B cell (primary cell): ENCODE results near the gene FLII. TPM values are rescaled to one million over a fixed set of nuclear protein-coding genes. Genes with fewer than 3 reads are reported as not detected.

Experiments
- ATAC-seq: fragments of 200-7000 bp; cut with Tn5 transposase; one replicate; pipeline ENCODE4 v1.10.0; 2021; ENCODE audit warnings: low read depth, mild to moderate bottlenecking, moderate number of reproducible peaks, moderate library complexity
- CTCF ChIA-PET: fragments of 350-600 bp; sonication (Branson Sonifier 250); formaldehyde crosslinking; loops from one replicate; lab custom pipeline; 2021; ENCODE audit warnings: antibody characterized with exemption, inconsistent platforms; lab: Charles Lee
- POLR2A ChIA-PET: fragments of 350-600 bp; sonication (Branson Sonifier 250); formaldehyde crosslinking; loops from one replicate; lab custom pipeline; 2021; ENCODE audit warnings: antibody characterized with exemption; lab: Charles Lee
- DNase-seq: peaks from one replicate; pipeline ENCODE4 v3.0.0; 2013
- H2AFZ ChIP-seq: 2 replicates; pipeline ENCODE4 v1.6.1; 2012; ENCODE audit warnings: mild to moderate bottlenecking, low read depth, low read length; ENCODE audit not compliant: insufficient read depth, poor library complexity, severe bottlenecking
- H3K27ac ChIP-seq, 2 donors: 1 replicate in 1 of 2; 2 replicates in 1 of 2; pipeline ENCODE4 v1.5.1; 2012 to 2013; ENCODE audit warnings: low read length in 2 of 2, mild to moderate bottlenecking in 2 of 2, moderate library complexity in 1 of 2
- H3K27me3 ChIP-seq, 4 experiments: fragments of 200-600 bp in 1 of 4; sonication (generic) in 1 of 4; replicated peaks in 1 of 4; 1 replicate in 2 of 4; 2 replicates in 2 of 4; pipeline versions ENCODE4 v1.6.1 to v1.7.0; 2013 to 2016; ENCODE audit warnings: low read length in 3 of 4, mild to moderate bottlenecking in 2 of 4, mixed read lengths in 1 of 4, moderate library complexity in 1 of 4; ENCODE audit not compliant: insufficient read depth in 4 of 4, control insufficient read depth in 3 of 4; ENCODE audit errors: control extremely low read depth in 1 of 4
- H3K36me3 ChIP-seq, 2 experiments: replicated peaks in 1 of 2; 1 replicate in 1 of 2; 2 replicates in 1 of 2; pipeline versions ENCODE4 v1.6.1 to v1.7.1; 2013; ENCODE audit warnings: low read length in 1 of 2; ENCODE audit not compliant: insufficient read depth in 2 of 2, control insufficient read depth in 1 of 2; ENCODE audit errors: control extremely low read depth in 1 of 2, extremely low read depth in 1 of 2
- H3K4me1 ChIP-seq, 2 donors: fragments of 200-600 bp in 1 of 2; sonication (generic) in 1 of 2; 1 replicate in 1 of 2; 2 replicates in 1 of 2; pipeline versions ENCODE4 v1.5.1 to v1.6.1; 2013 to 2017; ENCODE audit warnings: low read length in 2 of 2; ENCODE audit not compliant: control insufficient read depth in 2 of 2, insufficient read depth in 2 of 2
- H3K4me2 ChIP-seq: replicated peaks from 2 replicates; pipeline ENCODE3; 2012; ENCODE audit warnings: mild to moderate bottlenecking, low read depth, low read length; ENCODE audit not compliant: poor library complexity, severe bottlenecking
- H3K4me3 ChIP-seq, 5 experiments: fragments of 200-600 bp in 1 of 5; sonication (generic) in 1 of 5; 1 replicate in 3 of 5; 2 replicates in 2 of 5; pipeline versions ENCODE4 v1.5.1 to v1.7.0; 2011 to 2016; ENCODE audit warnings: low read length in 4 of 5, mild to moderate bottlenecking in 4 of 5, low read depth in 2 of 5, control low read depth in 1 of 5, moderate library complexity in 1 of 5; ENCODE audit not compliant: insufficient read depth in 1 of 5; ENCODE audit errors: control extremely low read depth in 1 of 5, extremely low read depth in 1 of 5
- H3K79me2 ChIP-seq: fragments of 200-600 bp; sonication (generic); one replicate; pipeline ENCODE4 v1.6.0; 2016; ENCODE audit warnings: low read length; ENCODE audit not compliant: control insufficient read depth, insufficient read depth
- H3K9ac ChIP-seq: fragments of 200-600 bp; sonication (generic); 2 replicates; pipeline ENCODE4 v1.6.1; 2017; ENCODE audit warnings: mild to moderate bottlenecking, low read length, moderate library complexity
- H3K9me3 ChIP-seq, 3 donors: one replicate each; pipeline versions ENCODE4 v1.6.1 to v1.7.1; 2013; ENCODE audit warnings: low read length in 2 of 3; ENCODE audit not compliant: control insufficient read depth in 2 of 3, insufficient read depth in 1 of 3; ENCODE audit errors: control extremely low read depth in 1 of 3
- H4K20me1 ChIP-seq: 2 replicates; pipeline ENCODE4 v1.6.0; 2012; ENCODE audit warnings: mild to moderate bottlenecking, low read length; ENCODE audit not compliant: insufficient read depth, control insufficient read depth, poor library complexity, severe bottlenecking
- H3K27ac Mint-ChIP-seq: one replicate; pipeline ENCODE4 v1.8.0; 2021; ENCODE audit warnings: mixed read lengths
- H3K27me3 Mint-ChIP-seq: one replicate; pipeline ENCODE4 v1.8.0; 2021; ENCODE audit warnings: mixed read lengths
- H3K4me1 Mint-ChIP-seq: one replicate; pipeline ENCODE4 v1.8.0; 2021; ENCODE audit warnings: mixed read lengths
- H3K4me3 Mint-ChIP-seq: one replicate; pipeline ENCODE4 v1.8.0; 2021; ENCODE audit warnings: mixed read lengths
- H3K9me3 Mint-ChIP-seq: one replicate; pipeline ENCODE4 v1.8.0; 2022; ENCODE audit warnings: mixed read lengths; ENCODE audit not compliant: insufficient read depth
- EZH2 ChIP-seq: IDR thresholded peaks from 2 replicates; pipeline ENCODE4 v1.6.1; 2012; ENCODE audit warnings: borderline replicate concordance, low read depth, mild to moderate bottlenecking, moderate library complexity, low read length; ENCODE audit not compliant: insufficient read depth, poor library complexity, severe bottlenecking
- WGBS: methylation state at CpG from one replicate; pipeline ENCODE4 v1.1.5; 2013; ENCODE audit warnings: missing lambda C conversion rate; ENCODE audit not compliant: insufficient coverage; 5-methylcytosine and 5-hydroxymethylcytosine counted together
- intact Hi-C: fragments of 100-400 bp; cut with micrococcal nuclease; formaldehyde crosslinking; loops from one replicate; pipeline ENCODE4 v1.10.0; 2022
- polyA plus RNA-seq: library from polyadenylated mRNA; depleted of rRNA; stranded (reverse); fragments of >200 nt; gene quantifications from 2 replicates; pipeline ENCODE4 v1.2.3, GENCODE V29; 2012
- total RNA-seq, 2 donors: library from RNA; stranded (reverse); fragments of 120-200 nt in 1 of 2; gene quantifications; 1 replicate in 1 of 2; 2 replicates in 1 of 2; pipeline versions ENCODE4 v1.2.3 to v1.2.4, GENCODE V29; 2013 to 2022
- TF ChIP-seq, protein P1 (sequence below): fragments of 200-600 bp; IDR thresholded peaks from one replicate; pipeline ENCODE4 v1.8.0; 2022; ENCODE audit warnings: antibody characterized with exemption, mild to moderate bottlenecking

The FLII gene
- total and polyA plus RNA-seq, 2 donors (not counting 1 experiment from before 2014, with no cell fraction given), result 357 to 531 TPM

GRCh38 chr17:18267927-18268711, 9.6 kb upstream of the FLII start:
- Mint-ChIP-seq H3K27ac (no peak overlapping the region), H3K4me1 (no peaks in the 10 kb centered on the region), H3K9me3 (no peaks in the 10 kb centered on the region), H3K4me3 (no peak overlapping the region), H3K27me3 (no peaks in the 10 kb centered on the region)
- Histone ChIP-seq H3K4me2 (no peak overlapping the region), H3K27me3 (no peaks in the 10 kb centered on the region), H4K20me1 (no peaks in the 10 kb centered on the region), H3K79me2 (peaks cover 5% of the 10 kb centered on the region), H2AFZ (no peak overlapping the region), H3K4me1 (no peaks in the 10 kb centered on the region), H3K27ac (no peak overlapping the region), H3K9ac (no peak overlapping the region), H3K4me3 (no peak overlapping the region), H3K9me3 (no peaks in the 10 kb centered on the region), H3K36me3 (peaks cover 0 to 27% of the 10 kb centered on the region in 2 experiments)
- TF ChIP-seq EZH2, result no peak
- TF ChIP-seq, protein P1, sequence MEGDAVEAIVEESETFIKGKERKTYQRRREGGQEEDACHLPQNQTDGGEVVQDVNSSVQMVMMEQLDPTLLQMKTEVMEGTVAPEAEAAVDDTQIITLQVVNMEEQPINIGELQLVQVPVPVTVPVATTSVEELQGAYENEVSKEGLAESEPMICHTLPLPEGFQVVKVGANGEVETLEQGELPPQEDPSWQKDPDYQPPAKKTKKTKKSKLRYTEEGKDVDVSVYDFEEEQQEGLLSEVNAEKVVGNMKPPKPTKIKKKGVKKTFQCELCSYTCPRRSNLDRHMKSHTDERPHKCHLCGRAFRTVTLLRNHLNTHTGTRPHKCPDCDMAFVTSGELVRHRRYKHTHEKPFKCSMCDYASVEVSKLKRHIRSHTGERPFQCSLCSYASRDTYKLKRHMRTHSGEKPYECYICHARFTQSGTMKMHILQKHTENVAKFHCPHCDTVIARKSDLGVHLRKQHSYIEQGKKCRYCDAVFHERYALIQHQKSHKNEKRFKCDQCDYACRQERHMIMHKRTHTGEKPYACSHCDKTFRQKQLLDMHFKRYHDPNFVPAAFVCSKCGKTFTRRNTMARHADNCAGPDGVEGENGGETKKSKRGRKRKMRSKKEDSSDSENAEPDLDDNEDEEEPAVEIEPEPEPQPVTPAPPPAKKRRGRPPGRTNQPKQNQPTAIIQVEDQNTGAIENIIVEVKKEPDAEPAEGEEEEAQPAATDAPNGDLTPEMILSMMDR, result no peak
- intact Hi-C loops, result no loop called here
- WGBS, result 80% methylated on average over 13 of the region's 14 CpGs
- CTCF ChIA-PET, result interaction anchor here (0.7 kb wide), 1 partner anchor 71 kb away, joined by 3 read pairs; no protein-coding TSS in a partner anchor
- ATAC-seq (no peak), DNase-seq (no peak)
- POLR2A ChIA-PET, result no interaction called here

GRCh38 chr17:18267366-18267765, 8.8 kb upstream of the FLII start:
- no peaks in the 10 kb centered on the region for H4K20me1 ChIP-seq
- H3K4me3 ChIP-seq, result no peak overlapping the region
- ATAC-seq (no peak), DNase-seq (no peak)
- peaks cover 0 to 28% of the 10 kb centered on the region in 2 experiments for H3K36me3 ChIP-seq
- ChIA-PET CTCF (no interaction called here), POLR2A (no interaction called here)
- no peak overlapping the region for H3K27ac ChIP-seq
- H3K9ac ChIP-seq, result no peak overlapping the region
- no peak overlapping the region for H3K4me2 ChIP-seq
- no peaks in the 10 kb centered on the region for H3K4me1 ChIP-seq
- TF ChIP-seq, protein P1, result no peak
- TF ChIP-seq EZH2, result no peak
- Mint-ChIP-seq H3K4me3 (no peak overlapping the region), H3K4me1 (no peaks in the 10 kb centered on the region), H3K27ac (no peak overlapping the region), H3K27me3 (no peaks in the 10 kb centered on the region), H3K9me3 (no peaks in the 10 kb centered on the region)
- H3K9me3 ChIP-seq, result no peaks in the 10 kb centered on the region
- intact Hi-C loops, result no loop called here
- H2AFZ ChIP-seq, result no peak overlapping the region
- H3K27me3 ChIP-seq, result no peaks in the 10 kb centered on the region
- H3K79me2 ChIP-seq, result peaks cover 8% of the 10 kb centered on the region
- WGBS, result 80% methylated on average over 10 of the region's 10 CpGs
